Esophagus muscularis mucosa (tissue), 4 donors: Measurements from ENCODE around the gene SLC25A44. TPM values are rescaled to one million over a fixed set of nuclear protein-coding genes. Genes with fewer than 3 reads are reported as not detected.
A peak's percentile ranks its signal among the peaks of the same experiment; 100 is the strongest.

Experiments used
- DNase-seq: peaks from one replicate; pipeline ENCODE4 v3.0.0-alpha.2; 2017; ENCODE audit errors: extremely low spot score
- H3K27ac ChIP-seq, 4 donors: fragments of 200-600 bp; sonication (generic); replicated peaks in 1 of 4; 1 replicate in 3 of 4; 2 replicates in 1 of 4; pipeline ENCODE4 v1.5.1; 2016 to 2019; ENCODE audit warnings: mild to moderate bottlenecking in 1 of 4
- H3K27me3 ChIP-seq, 4 donors: fragments of 200-600 bp; sonication (generic); one replicate each; pipeline versions ENCODE4 v1.5.1 to v1.6.0; 2016 to 2019
- H3K36me3 ChIP-seq, 4 donors: fragments of 200-600 bp; sonication (generic); one replicate each; pipeline ENCODE4 v1.5.1; 2016 to 2019
- H3K4me1 ChIP-seq, 4 donors: fragments of 200-600 bp; sonication (generic); one replicate each; pipeline ENCODE4 v1.5.1; 2016 to 2019
- H3K4me3 ChIP-seq, 4 donors: fragments of 200-600 bp; sonication (generic); 1 replicate in 2 of 4; 2 replicates in 2 of 4; pipeline ENCODE4 v1.5.1; 2016 to 2019; ENCODE audit warnings: mild to moderate bottlenecking in 4 of 4, moderate library complexity in 1 of 4
- H3K9me3 ChIP-seq, 4 donors: fragments of 200-600 bp; sonication (generic); 1 replicate in 3 of 4; 2 replicates in 1 of 4; pipeline ENCODE4 v1.5.1; 2016 to 2019
- EP300 ChIP-seq: sonication (generic); formaldehyde crosslinking; IDR thresholded peaks from one replicate; pipeline ENCODE4 v1.6.1; 2017; ENCODE audit warnings: antibody characterized with exemption
- POLR2A ChIP-seq: fragments of 450-650 bp; IDR thresholded peaks from one replicate; pipeline ENCODE4 v1.6.1; 2017; ENCODE audit warnings: antibody characterized with exemption, moderate library complexity, mild to moderate bottlenecking, low read depth
- POLR2AphosphoS5 ChIP-seq, 2 donors: sonication (generic); formaldehyde crosslinking; IDR thresholded peaks; one replicate each; pipeline ENCODE4 v1.6.1; 2017; ENCODE audit warnings: antibody characterized with exemption in 2 of 2
- WGBS: methylation state at CpG from one replicate; pipeline ENCODE4 v1.1.5; 2018; 5-methylcytosine and 5-hydroxymethylcytosine counted together
- intact Hi-C: fragments of 100-400 bp; cut with DNase I; formaldehyde crosslinking; loops from one replicate; pipeline ENCODE4 v1.15.1; 2023
- total RNA-seq, 4 donors: library from RNA; depleted of rRNA; stranded (reverse); fragments of >200 nt; gene quantifications; one replicate each; pipeline versions ENCODE4 v1.1.0 to v1.2.1, GENCODE V29; 2016
- TF ChIP-seq, protein P1 (sequence below), 3 experiments: fragments of 200-600 bp in 2 of 3; fragments of 450-650 bp in 1 of 3; sonication (generic) in 2 of 3; IDR thresholded peaks; one replicate each; pipeline ENCODE4 v1.5.1; 2017 to 2019; ENCODE audit warnings: antibody characterized with exemption in 3 of 3, mild to moderate bottlenecking in 2 of 3, moderate library complexity in 1 of 3

The SLC25A44 gene
- total RNA-seq, 4 donors from 2014 or later: 8.3 to 18.2 (median 15.0) TPM

DNA sequence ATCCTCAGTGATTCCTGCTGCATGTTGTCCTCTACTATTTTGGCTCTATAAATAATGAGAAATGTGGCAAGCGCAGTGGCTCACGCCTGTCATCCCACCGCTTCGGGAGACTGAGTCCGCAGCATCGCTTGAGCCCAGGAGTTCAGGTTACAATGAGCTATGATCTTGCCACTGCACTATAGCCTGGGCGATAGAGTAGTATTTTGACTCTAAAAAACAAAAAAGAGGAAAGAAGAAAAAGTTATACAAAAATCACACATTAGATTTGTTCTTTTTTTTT, 756 bp upstream of the SLC25A44 start:
- WGBS: 81% methylated on average over 7 of the region's 7 CpGs
- H3K4me3 ChIP-seq: peak overlapping the region; percentile 80 to 96 (median 86)
- DNase-seq: no peak
- peaks cover 23 to 43% (median 37%) of the 10 kb centered on the region in 4 donors for H3K4me1 ChIP-seq
- intact Hi-C loops: no loop called here
- H3K27me3 ChIP-seq: no peaks in the 10 kb centered on the region
- no peaks in the 10 kb centered on the region for H3K9me3 ChIP-seq
- TF ChIP-seq POLR2AphosphoS5 (IDR thresholded peaks at IDR 0.05) (no peak), EP300 (no peak), POLR2A (no peak)
- TF ChIP-seq, protein P1, sequence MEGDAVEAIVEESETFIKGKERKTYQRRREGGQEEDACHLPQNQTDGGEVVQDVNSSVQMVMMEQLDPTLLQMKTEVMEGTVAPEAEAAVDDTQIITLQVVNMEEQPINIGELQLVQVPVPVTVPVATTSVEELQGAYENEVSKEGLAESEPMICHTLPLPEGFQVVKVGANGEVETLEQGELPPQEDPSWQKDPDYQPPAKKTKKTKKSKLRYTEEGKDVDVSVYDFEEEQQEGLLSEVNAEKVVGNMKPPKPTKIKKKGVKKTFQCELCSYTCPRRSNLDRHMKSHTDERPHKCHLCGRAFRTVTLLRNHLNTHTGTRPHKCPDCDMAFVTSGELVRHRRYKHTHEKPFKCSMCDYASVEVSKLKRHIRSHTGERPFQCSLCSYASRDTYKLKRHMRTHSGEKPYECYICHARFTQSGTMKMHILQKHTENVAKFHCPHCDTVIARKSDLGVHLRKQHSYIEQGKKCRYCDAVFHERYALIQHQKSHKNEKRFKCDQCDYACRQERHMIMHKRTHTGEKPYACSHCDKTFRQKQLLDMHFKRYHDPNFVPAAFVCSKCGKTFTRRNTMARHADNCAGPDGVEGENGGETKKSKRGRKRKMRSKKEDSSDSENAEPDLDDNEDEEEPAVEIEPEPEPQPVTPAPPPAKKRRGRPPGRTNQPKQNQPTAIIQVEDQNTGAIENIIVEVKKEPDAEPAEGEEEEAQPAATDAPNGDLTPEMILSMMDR (IDR thresholded peaks at IDR 0.05): no peak
- H3K36me3 ChIP-seq: peaks cover 0 to 15% (median 7%) of the 10 kb centered on the region in 4 donors
- peak overlapping the region; percentile 78 to 91 (median 80) for H3K27ac ChIP-seq

- TF ChIP-seq EP300 (no peak), POLR2AphosphoS5 (IDR thresholded peaks at IDR 0.05) (no peak), POLR2A (no peak)
- TF ChIP-seq, protein P1 (IDR thresholded peaks at IDR 0.05): no peak
- intact Hi-C loops: no loop called here
- Histone ChIP-seq H3K27ac (peak overlapping the region; percentile 79 to 91 (median 84)), H3K4me3 (peak overlapping the region; percentile 80 to 96 (median 86)), H3K4me1 (peaks cover 23 to 43% (median 37%) of the 10 kb centered on the region in 4 donors), H3K27me3 (no peaks in the 10 kb centered on the region), H3K36me3 (peaks cover 7 to 19% (median 7%) of the 10 kb centered on the region in 4 donors), H3K9me3 (no peaks in the 10 kb centered on the region)
- DNase-seq: no peak
- 18% methylated on average over 11 of the region's 14 CpGs for WGBS
These were observed 372 bp downstream of the SLC25A44 start for GRCh38 chr1:156194300-156194652.

GRCh38 chr1:156195853-156196252, 1.9 kb downstream of the SLC25A44 start:
- TF ChIP-seq POLR2A (no peak), EP300 (no peak)
- TF ChIP-seq, protein P1 (IDR thresholded peaks at IDR 0.05): no peak
- no peak for DNase-seq
- Histone ChIP-seq H3K36me3 (peaks cover 12 to 35% (median 21%) of the 10 kb centered on the region in 4 donors), H3K27ac (no peak overlapping the region), H3K27me3 (no peaks in the 10 kb centered on the region), H3K4me3 (no peak overlapping the region), H3K4me1 (peaks cover 23 to 54% (median 40%) of the 10 kb centered on the region in 4 donors), H3K9me3 (no peaks in the 10 kb centered on the region)
- WGBS: 72% methylated on average over 4 of the region's 4 CpGs
- intact Hi-C loops: no loop called here

GRCh38 chr1:156196445-156196844, 2.5 kb downstream of the SLC25A44 start:
- Histone ChIP-seq H3K36me3 (peaks cover 12 to 39% (median 24%) of the 10 kb centered on the region in 4 donors), H3K9me3 (no peaks in the 10 kb centered on the region), H3K27ac (no peak overlapping the region), H3K27me3 (no peaks in the 10 kb centered on the region), H3K4me1 (peaks cover 23 to 60% (median 43%) of the 10 kb centered on the region in 4 donors), H3K4me3 (no peak overlapping the region)
- no peak for DNase-seq
- 54% methylated on average over 2 of the region's 2 CpGs for WGBS
- TF ChIP-seq EP300 (no peak), POLR2AphosphoS5 (IDR thresholded peaks at IDR 0.05) (no peak), POLR2A (no peak)
- TF ChIP-seq, protein P1 (IDR thresholded peaks at IDR 0.05): no peak
- intact Hi-C loops: no loop called here

GRCh38 chr1:156198831-156199349, 5.0 kb downstream of the SLC25A44 start:
- no peak for DNase-seq
- intact Hi-C loops: no loop called here
- TF ChIP-seq, protein P1 (IDR thresholded peaks at IDR 0.05): no peak
- TF ChIP-seq POLR2AphosphoS5 (IDR thresholded peaks at IDR 0.05): no peak
- no peak for TF ChIP-seq POLR2A
- TF ChIP-seq EP300: no peak
- 93% methylated on average over 5 of the region's 5 CpGs for WGBS
- Histone ChIP-seq H3K4me3 (no peak overlapping the region), H3K27ac (no peak overlapping the region), H3K4me1 (peaks cover 23 to 78% (median 44%) of the 10 kb centered on the region in 4 donors), H3K9me3 (no peaks in the 10 kb centered on the region), H3K36me3 (peaks cover 12 to 56% (median 33%) of the 10 kb centered on the region in 4 donors), H3K27me3 (no peaks in the 10 kb centered on the region)
